GM19025 (cell line): ENCODE results near the gene TICAM1.

Experiments
- ATAC-seq: cut with Tn5 transposase; IDR thresholded peaks from one replicate; pipeline ENCODE4 v1.9.1; 2021; ENCODE audit warnings: mild to moderate bottlenecking, low read depth, moderate library complexity; ENCODE audit not compliant: unreplicated experiment

TICAM1 gene

DNA sequence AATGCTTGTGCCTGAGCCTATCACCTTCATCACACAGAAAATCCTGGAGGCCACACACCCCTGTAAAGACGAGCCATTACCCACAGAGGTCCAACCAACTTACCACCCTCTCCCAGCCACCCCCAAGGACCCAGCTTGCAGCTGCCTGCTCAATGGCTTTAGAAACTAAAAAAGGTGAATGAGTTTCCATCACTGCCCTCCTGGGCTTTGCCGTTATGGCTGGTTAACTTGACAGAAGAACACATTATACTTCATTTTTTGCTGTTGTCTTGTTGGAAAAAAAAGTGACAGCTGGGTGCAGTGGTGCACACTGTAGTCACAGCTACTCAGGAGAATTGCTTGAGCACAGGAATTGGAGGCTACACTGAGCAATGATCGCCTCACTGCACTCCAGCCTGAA, 57.4 kb downstream of the TICAM1 start:
- no peak for ATAC-seq

DNA sequence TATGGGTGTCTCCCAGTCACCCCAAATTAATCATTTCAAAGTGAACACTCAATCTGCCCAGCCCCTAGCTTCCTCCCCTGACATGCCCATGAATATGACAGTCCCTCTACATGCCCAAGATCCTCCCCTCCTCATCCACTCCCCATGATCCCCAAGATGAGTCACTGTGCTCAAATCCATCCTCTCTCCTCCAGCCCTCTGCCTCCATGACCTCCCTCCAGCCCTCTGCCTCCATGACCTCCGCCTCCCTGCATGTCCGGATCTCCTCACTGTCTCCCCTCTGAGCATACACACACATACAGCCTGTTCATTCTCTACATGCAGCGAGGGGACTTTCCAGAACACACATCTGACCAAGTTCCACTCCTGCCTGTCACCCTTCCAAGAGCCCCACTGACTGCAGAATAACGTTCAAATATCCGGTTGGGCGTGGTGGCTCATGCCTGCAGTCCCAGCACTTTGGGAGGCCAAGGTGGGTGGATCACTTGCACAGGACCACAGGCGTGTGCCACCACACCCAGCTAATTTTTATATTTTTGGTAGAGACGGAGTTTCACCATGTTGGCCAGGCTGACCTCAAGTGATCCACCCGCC, 58.4 kb downstream of the TICAM1 start:
- ATAC-seq: no peak

DNA sequence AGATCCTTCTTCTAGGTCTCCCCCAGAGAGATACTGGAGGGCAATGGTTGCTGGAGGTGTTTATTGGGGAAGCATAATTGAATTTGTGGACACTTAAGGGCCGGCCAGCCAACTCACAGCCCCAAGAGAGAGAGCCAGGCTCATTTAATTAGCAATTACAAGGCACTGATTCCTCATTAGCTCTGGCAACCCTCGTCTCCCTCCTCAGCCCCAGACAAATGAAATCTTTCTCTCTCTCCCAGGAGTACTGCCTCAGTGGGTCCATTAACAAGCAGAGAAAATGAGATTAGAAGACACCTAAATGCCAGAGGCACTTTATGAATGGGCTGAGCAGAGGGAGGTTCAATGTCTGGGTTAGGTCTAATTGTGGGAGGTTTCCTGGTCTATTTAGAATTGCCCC, 58.9 kb downstream of the TICAM1 start:
- ATAC-seq: no peak

DNA sequence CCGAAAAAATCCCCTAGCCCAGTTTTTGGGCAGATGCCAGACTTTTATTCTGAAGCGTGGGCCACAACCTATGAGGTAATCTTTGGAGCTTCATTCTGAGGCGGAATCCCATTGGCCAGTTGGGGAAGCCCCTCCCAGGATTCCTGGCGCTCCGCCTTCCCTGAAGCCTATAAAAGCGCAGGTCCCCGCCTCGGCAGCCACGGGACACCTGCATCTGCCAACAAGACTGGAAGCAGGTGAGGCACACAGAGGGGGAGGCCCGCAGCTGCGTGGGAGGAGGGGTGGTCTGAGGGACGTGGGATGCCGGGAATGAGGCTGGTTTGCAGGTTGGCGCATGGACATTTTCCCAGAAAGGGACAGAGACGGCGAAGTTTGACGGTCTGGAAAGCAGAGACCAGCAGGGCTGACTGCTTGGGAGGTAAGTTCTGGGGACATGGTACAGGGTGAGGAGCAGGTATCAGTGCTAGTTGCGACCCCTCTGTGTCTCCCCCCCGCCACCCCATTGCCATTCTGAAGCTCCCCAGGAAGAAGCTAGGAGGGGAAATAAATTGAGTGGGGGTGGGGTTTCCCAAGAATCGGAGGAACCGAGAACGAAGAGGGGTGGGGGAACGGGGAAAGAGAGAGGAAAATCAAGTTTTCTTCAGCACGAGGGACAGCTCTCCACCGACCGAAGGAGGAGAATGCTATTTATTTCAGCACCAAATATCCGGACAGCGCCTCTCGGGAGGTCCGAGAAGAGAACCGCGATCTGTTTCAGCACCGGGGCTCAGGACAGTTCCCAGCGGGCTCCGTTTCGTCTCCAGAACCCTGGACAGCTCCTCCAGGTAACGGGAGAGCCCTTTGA, 62.4 kb downstream of the TICAM1 start:
- ATAC-seq: no peak
